Measurements from ENCODE around the gene PANK1. TPM values are rescaled to one million over a fixed set of nuclear protein-coding genes. Genes with fewer than 3 reads are reported as not detected.

Gene PANK1
- total RNA-seq, 1 experiment from 2014 or later = 24.9 TPM

- TF ChIP-seq AFF4 (CRISPR knock-in tag; IDR thresholded peaks at IDR 0.05; ENCODE audit: borderline replicate concordance) (no peak; the same call in 1 of the 2 replicates), GTF2I (CRISPR knock-in tag; conservative IDR thresholded peaks at IDR 0.05) (no peak), SP1 (CRISPR knock-in tag; conservative IDR thresholded peaks at IDR 0.05) (no peak), EMX1 (CRISPR knock-in tag; IDR thresholded peaks at IDR 0.05) (no peak), JUN (CRISPR knock-in tag; IDR thresholded peaks at IDR 0.05) (no peak), NR2C2 (CRISPR knock-in tag; IDR thresholded peaks at IDR 0.05) (no peak), ZNF138 (CRISPR knock-in tag; conservative IDR thresholded peaks at IDR 0.05) (peak; percentile 86), FOXK1 (CRISPR knock-in tag; IDR thresholded peaks at IDR 0.05) (no peak), NFATC4 (CRISPR knock-in tag; IDR thresholded peaks at IDR 0.05) (no peak), ZNF263 (CRISPR knock-in tag; IDR thresholded peaks at IDR 0.05; ENCODE audit: low read depth) (no peak), E2F1 (CRISPR knock-in tag; IDR thresholded peaks at IDR 0.05) (no peak), NR3C1 (CRISPR knock-in tag; conservative IDR thresholded peaks at IDR 0.05; ENCODE audit: low read depth) (peak; percentile 75; the same call in 1 of the 2 replicates), ZNF121 (CRISPR knock-in tag; IDR thresholded peaks at IDR 0.05) (no peak), NR1H2 (CRISPR knock-in tag; IDR thresholded peaks at IDR 0.05) (no peak), ZNF317 (CRISPR knock-in tag; IDR thresholded peaks at IDR 0.05; ENCODE audit: borderline replicate concordance, low read depth) (no peak), SMAD4 (CRISPR knock-in tag; IDR thresholded peaks at IDR 0.05) (no peak; the same call in 1 of the 2 replicates), ZNF512 (CRISPR knock-in tag; IDR thresholded peaks at IDR 0.05; ENCODE audit: borderline replicate concordance) (no peak), OVOL2 (CRISPR knock-in tag; IDR thresholded peaks at IDR 0.05; ENCODE audit: borderline replicate concordance) (no peak), ATF2 (CRISPR knock-in tag; IDR thresholded peaks at IDR 0.05; ENCODE audit: borderline replicate concordance, low read depth) (no peak)
- TF ChIP-seq, protein P1, sequence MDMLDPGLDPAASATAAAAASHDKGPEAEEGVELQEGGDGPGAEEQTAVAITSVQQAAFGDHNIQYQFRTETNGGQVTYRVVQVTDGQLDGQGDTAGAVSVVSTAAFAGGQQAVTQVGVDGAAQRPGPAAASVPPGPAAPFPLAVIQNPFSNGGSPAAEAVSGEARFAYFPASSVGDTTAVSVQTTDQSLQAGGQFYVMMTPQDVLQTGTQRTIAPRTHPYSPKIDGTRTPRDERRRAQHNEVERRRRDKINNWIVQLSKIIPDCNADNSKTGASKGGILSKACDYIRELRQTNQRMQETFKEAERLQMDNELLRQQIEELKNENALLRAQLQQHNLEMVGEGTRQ (CRISPR knock-in tag; IDR thresholded peaks at IDR 0.05) = 0 out of 2 replicates have a peak, but pooled peaks have one; percentile 27
- TF ChIP-seq, protein P2, sequence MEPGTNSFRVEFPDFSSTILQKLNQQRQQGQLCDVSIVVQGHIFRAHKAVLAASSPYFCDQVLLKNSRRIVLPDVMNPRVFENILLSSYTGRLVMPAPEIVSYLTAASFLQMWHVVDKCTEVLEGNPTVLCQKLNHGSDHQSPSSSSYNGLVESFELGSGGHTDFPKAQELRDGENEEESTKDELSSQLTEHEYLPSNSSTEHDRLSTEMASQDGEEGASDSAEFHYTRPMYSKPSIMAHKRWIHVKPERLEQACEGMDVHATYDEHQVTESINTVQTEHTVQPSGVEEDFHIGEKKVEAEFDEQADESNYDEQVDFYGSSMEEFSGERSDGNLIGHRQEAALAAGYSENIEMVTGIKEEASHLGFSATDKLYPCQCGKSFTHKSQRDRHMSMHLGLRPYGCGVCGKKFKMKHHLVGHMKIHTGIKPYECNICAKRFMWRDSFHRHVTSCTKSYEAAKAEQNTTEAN (CRISPR knock-in tag; IDR thresholded peaks at IDR 0.05) = peak; percentile 71; the same call in 1 of the 2 replicates
- TF ChIP-seq, protein P3, sequence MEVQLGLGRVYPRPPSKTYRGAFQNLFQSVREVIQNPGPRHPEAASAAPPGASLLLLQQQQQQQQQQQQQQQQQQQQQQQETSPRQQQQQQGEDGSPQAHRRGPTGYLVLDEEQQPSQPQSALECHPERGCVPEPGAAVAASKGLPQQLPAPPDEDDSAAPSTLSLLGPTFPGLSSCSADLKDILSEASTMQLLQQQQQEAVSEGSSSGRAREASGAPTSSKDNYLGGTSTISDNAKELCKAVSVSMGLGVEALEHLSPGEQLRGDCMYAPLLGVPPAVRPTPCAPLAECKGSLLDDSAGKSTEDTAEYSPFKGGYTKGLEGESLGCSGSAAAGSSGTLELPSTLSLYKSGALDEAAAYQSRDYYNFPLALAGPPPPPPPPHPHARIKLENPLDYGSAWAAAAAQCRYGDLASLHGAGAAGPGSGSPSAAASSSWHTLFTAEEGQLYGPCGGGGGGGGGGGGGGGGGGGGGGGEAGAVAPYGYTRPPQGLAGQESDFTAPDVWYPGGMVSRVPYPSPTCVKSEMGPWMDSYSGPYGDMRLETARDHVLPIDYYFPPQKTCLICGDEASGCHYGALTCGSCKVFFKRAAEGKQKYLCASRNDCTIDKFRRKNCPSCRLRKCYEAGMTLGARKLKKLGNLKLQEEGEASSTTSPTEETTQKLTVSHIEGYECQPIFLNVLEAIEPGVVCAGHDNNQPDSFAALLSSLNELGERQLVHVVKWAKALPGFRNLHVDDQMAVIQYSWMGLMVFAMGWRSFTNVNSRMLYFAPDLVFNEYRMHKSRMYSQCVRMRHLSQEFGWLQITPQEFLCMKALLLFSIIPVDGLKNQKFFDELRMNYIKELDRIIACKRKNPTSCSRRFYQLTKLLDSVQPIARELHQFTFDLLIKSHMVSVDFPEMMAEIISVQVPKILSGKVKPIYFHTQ (CRISPR knock-in tag; IDR thresholded peaks at IDR 0.05) = no peak
- TF ChIP-seq, protein P4, sequence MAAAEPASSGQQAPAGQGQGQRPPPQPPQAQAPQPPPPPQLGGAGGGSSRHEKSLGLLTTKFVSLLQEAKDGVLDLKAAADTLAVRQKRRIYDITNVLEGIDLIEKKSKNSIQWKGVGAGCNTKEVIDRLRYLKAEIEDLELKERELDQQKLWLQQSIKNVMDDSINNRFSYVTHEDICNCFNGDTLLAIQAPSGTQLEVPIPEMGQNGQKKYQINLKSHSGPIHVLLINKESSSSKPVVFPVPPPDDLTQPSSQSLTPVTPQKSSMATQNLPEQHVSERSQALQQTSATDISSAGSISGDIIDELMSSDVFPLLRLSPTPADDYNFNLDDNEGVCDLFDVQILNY (CRISPR knock-in tag; IDR thresholded peaks at IDR 0.05) = peak; percentile 15; the same call in 1 of the 2 replicates
Observed at GRCh38 chr10:89643812-89644690, 991 bp downstream of the PANK1 start (continued).
